H1 (cell line): Measurements from ENCODE around the gene GMPR2. TPM values are rescaled to one million over a fixed set of nuclear protein-coding genes. Genes with fewer than 3 reads are reported as not detected.

Source experiments
- CTCF ChIA-PET: fragments of 300-600 bp; sonication (Branson Sonifier 250); formaldehyde crosslinking; loops from one replicate; lab custom pipeline; 2021; ENCODE audit not compliant: partially characterized antibody; lab: Charles Lee
- POLR2A ChIA-PET: fragments of 300-600 bp; sonication (Branson Sonifier 250); formaldehyde crosslinking; loops from one replicate; lab custom pipeline; 2021; ENCODE audit warnings: inconsistent platforms; ENCODE audit not compliant: partially characterized antibody; lab: Charles Lee
- DNase-seq, 2 experiments: peaks; one replicate each; pipeline versions ENCODE4 v3.0.0 to v3.0.0-alpha.2; 2010 to 2022; ENCODE audit warnings: low spot score in 2 of 2, low read depth in 1 of 2, mixed read lengths in 1 of 2
- FAIRE-seq: peaks from 2 replicates; lab custom pipeline; 2011; peaks lifted over from hg19 to GRCh38; lab: Jason Lieb, UNC
- H2AFZ ChIP-seq: 2 replicates; pipeline ENCODE4 v1.8.1; 2012; ENCODE audit warnings: low read length, inconsistent platforms
- H2AK5ac ChIP-seq: 2 replicates; pipeline ENCODE4 v1.6.1; 2013; ENCODE audit warnings: low read depth, low read length
- H2BK120ac ChIP-seq: replicated peaks from 2 replicates; pipeline ENCODE3; 2013; ENCODE audit warnings: low read depth, low read length, inconsistent platforms
- H2BK12ac ChIP-seq: 2 replicates; pipeline ENCODE4 v1.6.1; 2013; ENCODE audit warnings: low read depth, low read length
- H2BK15ac ChIP-seq: 2 replicates; pipeline ENCODE4 v1.6.1; 2013; ENCODE audit warnings: low read length
- H2BK20ac ChIP-seq: 2 replicates; pipeline ENCODE4 v1.6.1; 2013; ENCODE audit warnings: low read length
- H2BK5ac ChIP-seq: 2 replicates; pipeline ENCODE4 v1.6.1; 2013; ENCODE audit warnings: low read depth, low read length
- H3K14ac ChIP-seq: 2 replicates; pipeline ENCODE4 v1.6.1; 2013; ENCODE audit warnings: inconsistent platforms; ENCODE audit not compliant: insufficient read length
- H3K18ac ChIP-seq: 2 replicates; pipeline ENCODE4 v1.6.1; 2013; ENCODE audit warnings: low read length; ENCODE audit errors: extremely low read depth
- H3K23ac ChIP-seq: 2 replicates; pipeline ENCODE4 v1.6.1; 2013; ENCODE audit warnings: inconsistent platforms; ENCODE audit not compliant: insufficient read length
- H3K23me2 ChIP-seq: 2 replicates; pipeline ENCODE4 v1.6.1; 2013; ENCODE audit warnings: low read depth, low read length
- H3K27ac ChIP-seq: 2 replicates; pipeline ENCODE4 v1.6.1; 2011; ENCODE audit warnings: low read depth, low read length, inconsistent platforms
- H3K27me3 ChIP-seq, 4 experiments: replicated peaks in 1 of 4; 1 replicate in 1 of 4; 2 replicates in 3 of 4; pipeline versions ENCODE4 v1.6.1 to v1.8.1; 2011 to 2013; ENCODE audit warnings: low read length in 3 of 4, mild to moderate bottlenecking in 3 of 4, inconsistent platforms in 2 of 4, mixed read lengths in 2 of 4, moderate library complexity in 1 of 4; ENCODE audit not compliant: control insufficient read depth in 3 of 4, insufficient read depth in 3 of 4; ENCODE audit errors: extremely low read depth in 1 of 4
- H3K36me3 ChIP-seq, 4 experiments: 2 replicates each; pipeline versions ENCODE4 v1.6.1 to v1.8.1; 2011 to 2013; ENCODE audit warnings: mild to moderate bottlenecking in 4 of 4, low read length in 3 of 4, moderate library complexity in 2 of 4, control low read depth in 1 of 4, inconsistent platforms in 1 of 4; ENCODE audit not compliant: insufficient read depth in 4 of 4, control insufficient read depth in 2 of 4
- H3K4ac ChIP-seq: replicated peaks from 2 replicates; pipeline ENCODE3; 2013; ENCODE audit warnings: low read length, low read depth, mixed read lengths, inconsistent platforms; ENCODE audit not compliant: insufficient read length
- H3K4me1 ChIP-seq, 4 experiments: replicated peaks in 1 of 4; 1 replicate in 1 of 4; 2 replicates in 3 of 4; pipeline versions ENCODE4 v1.6.1 to v1.8.1; 2011 to 2013; ENCODE audit warnings: low read length in 3 of 4, inconsistent platforms in 2 of 4, mixed read lengths in 1 of 4; ENCODE audit not compliant: insufficient read depth in 4 of 4, control insufficient read depth in 3 of 4
- H3K4me2 ChIP-seq, 2 experiments: 2 replicates each; pipeline versions ENCODE4 v1.6.1 to v1.8.1; 2011 to 2013; ENCODE audit warnings: low read depth in 2 of 2, low read length in 2 of 2, control low read depth in 1 of 2, inconsistent platforms in 1 of 2, mild to moderate bottlenecking in 1 of 2; ENCODE audit not compliant: insufficient read depth in 1 of 2
- H3K4me3 ChIP-seq, 4 experiments: fragments of 200-600, 300-600 bp in 1 of 4; sonication (generic), shearing (Covaris generic), sonication (Bioruptor Twin) in 1 of 4; 2 replicates each; pipeline versions ENCODE4 v1.5.1 to v1.8.1; 2011 to 2016; ENCODE audit warnings: low read length in 4 of 4, low read depth in 3 of 4, control low read depth in 2 of 4, inconsistent platforms in 2 of 4, mild to moderate bottlenecking in 2 of 4, mixed read lengths in 1 of 4, moderate library complexity in 1 of 4; ENCODE audit not compliant: insufficient read depth in 2 of 4; ENCODE audit errors: extremely low read depth in 1 of 4
- H3K56ac ChIP-seq: replicated peaks from 2 replicates; pipeline ENCODE3; 2013; ENCODE audit warnings: low read depth, mild to moderate bottlenecking, mixed read lengths, low read length, inconsistent platforms; ENCODE audit not compliant: insufficient read length
- H3K79me1 ChIP-seq: 2 replicates; pipeline ENCODE4 v1.6.1; 2013; ENCODE audit warnings: low read depth, low read length, control low read depth
- H3K79me2 ChIP-seq, 2 experiments: 2 replicates each; pipeline versions ENCODE4 v1.6.1 to v1.8.1; 2012 to 2013; ENCODE audit warnings: low read length in 2 of 2, mild to moderate bottlenecking in 2 of 2, inconsistent platforms in 1 of 2; ENCODE audit not compliant: insufficient read depth in 2 of 2, control insufficient read depth in 1 of 2
- H3K9ac ChIP-seq, 4 experiments: replicated peaks in 1 of 4; 1 replicate in 1 of 4; 2 replicates in 3 of 4; pipeline versions ENCODE4 v1.6.1 to v1.8.1; 2011 to 2013; ENCODE audit warnings: low read depth in 3 of 4, low read length in 3 of 4, control low read depth in 2 of 4, mild to moderate bottlenecking in 2 of 4, moderate library complexity in 2 of 4, inconsistent platforms in 1 of 4; ENCODE audit errors: extremely low read depth in 1 of 4
- H3K9me3 ChIP-seq, 2 experiments: 2 replicates each; pipeline versions ENCODE4 v1.6.1 to v1.8.1; 2012 to 2013; ENCODE audit warnings: mild to moderate bottlenecking in 2 of 2, moderate library complexity in 2 of 2, control low read depth in 1 of 2, inconsistent platforms in 1 of 2, low read depth in 1 of 2, low read length in 1 of 2, mixed read lengths in 1 of 2; ENCODE audit not compliant: insufficient read depth in 2 of 2
- H4K20me1 ChIP-seq, 2 experiments: replicated peaks in 1 of 2; 2 replicates each; pipeline versions ENCODE3 to v1.8.1; 2011 to 2013; ENCODE audit warnings: inconsistent platforms in 2 of 2, low read length in 2 of 2, mild to moderate bottlenecking in 1 of 2; ENCODE audit not compliant: insufficient read depth in 2 of 2, control insufficient read depth in 1 of 2
- H4K5ac ChIP-seq: 2 replicates; pipeline ENCODE4 v1.6.1; 2013; ENCODE audit warnings: low read length, low read depth, mixed read lengths, inconsistent platforms; ENCODE audit not compliant: insufficient read length
- H4K8ac ChIP-seq: 2 replicates; pipeline ENCODE4 v1.8.0; 2013; ENCODE audit warnings: mild to moderate bottlenecking, moderate library complexity, low read length, inconsistent platforms; ENCODE audit not compliant: insufficient read depth; ENCODE audit errors: extremely low read depth
- H4K91ac ChIP-seq: replicated peaks from 2 replicates; pipeline ENCODE3; 2013; ENCODE audit warnings: low read length, mixed read lengths, inconsistent platforms; ENCODE audit not compliant: insufficient read length
- CBX5 ChIP-seq: fragments of 300-800, 300-1000 bp; sonication (generic); IDR thresholded peaks from 2 replicates; pipeline ENCODE4 v1.7.1; 2016; ENCODE audit warnings: antibody characterized with exemption, low read length, low read depth
- CREB1 ChIP-seq: IDR thresholded peaks from 2 replicates; pipeline ENCODE4 v1.6.1; 2012; ENCODE audit warnings: inconsistent platforms
- EP300 ChIP-seq, 2 experiments: IDR thresholded peaks; 1 replicate in 1 of 2; 2 replicates in 1 of 2; pipeline ENCODE4 v1.6.1; 2011 to 2012; ENCODE audit warnings: low read depth in 2 of 2, low read length in 2 of 2, mild to moderate bottlenecking in 2 of 2, borderline replicate concordance in 1 of 2, inconsistent platforms in 1 of 2, moderate library complexity in 1 of 2
- FOSL1 ChIP-seq: IDR thresholded peaks from 2 replicates; pipeline ENCODE4 v1.6.1; 2011; ENCODE audit warnings: mild to moderate bottlenecking, low read depth, low read length, moderate library complexity; ENCODE audit not compliant: insufficient read depth
- HDAC6 ChIP-seq: IDR thresholded peaks from one replicate; pipeline ENCODE4 v1.7.1; 2012; ENCODE audit warnings: low read depth, mild to moderate bottlenecking, inconsistent platforms, low read length, moderate library complexity
- RAD21 ChIP-seq, 2 experiments: IDR thresholded peaks in 1 of 2; conservative IDR thresholded peaks in 1 of 2; 2 replicates each; pipeline ENCODE4 v1.6.1; 2011; ENCODE audit warnings: low read depth in 2 of 2, low read length in 2 of 2, improper control_type of control experiment in 1 of 2, inconsistent platforms in 1 of 2, mild to moderate bottlenecking in 1 of 2, moderate library complexity in 1 of 2
- RFX5 ChIP-seq: IDR thresholded peaks from 2 replicates; pipeline ENCODE4 v1.6.1; 2011; ENCODE audit warnings: low read depth, low read length, improper control_type of control experiment, borderline replicate concordance
- SIN3A ChIP-seq, 2 experiments: IDR thresholded peaks in 1 of 2; conservative IDR thresholded peaks in 1 of 2; 2 replicates each; pipeline ENCODE4 v1.6.1; 2011 to 2012; ENCODE audit warnings: low read length in 2 of 2, improper control_type of control experiment in 1 of 2, low read depth in 1 of 2, mild to moderate bottlenecking in 1 of 2
- SUZ12 ChIP-seq: fragments of 200-600 bp; sonication (generic); IDR thresholded peaks from 2 replicates; pipeline ENCODE4 v1.6.1; 2012; ENCODE audit warnings: mild to moderate bottlenecking, inconsistent platforms, low read length, moderate library complexity, mixed read lengths
- TAF1 ChIP-seq: IDR thresholded peaks from 2 replicates; pipeline ENCODE4 v1.6.1; 2011; ENCODE audit warnings: mild to moderate bottlenecking, low read depth, low read length
- TEAD4 ChIP-seq: IDR thresholded peaks from 2 replicates; pipeline ENCODE4 v1.6.1; 2012; ENCODE audit warnings: low read depth, low read length, inconsistent platforms, mixed read lengths
- ZNF274 ChIP-seq: IDR thresholded peaks from 2 replicates; pipeline ENCODE4 v1.7.0; 2012; ENCODE audit warnings: low read length, borderline replicate concordance; ENCODE audit errors: extremely low read depth
- WGBS, 2 experiments: shearing (Covaris generic) in 1 of 2; methylation state at CpG; one replicate each; pipeline versions ENCODE4 v1.1.6 to v1.1.7; 2013 to 2015; ENCODE audit warnings: low lambda C conversion rate in 2 of 2, mixed read lengths in 2 of 2, inconsistent platforms in 1 of 2, low coverage in 1 of 2, missing lambda C conversion rate in 1 of 2; ENCODE audit not compliant: insufficient replicate concordance in 2 of 2, insufficient coverage in 1 of 2, insufficient read length in 1 of 2; ENCODE audit errors: extremely low coverage in 1 of 2, missing lambda C conversion rate in 1 of 2; 5-methylcytosine and 5-hydroxymethylcytosine counted together
- polyA plus RNA-seq, 7 experiments: library from polyadenylated mRNA; depleted of rRNA in 3 of 7; stranded (reverse) in 5 of 7; unstranded in 2 of 7; fragments of >200 nt in 5 of 7; fragments of 200-250 nt in 2 of 7; gene quantifications; 1 replicate in 5 of 7; 2 replicates in 1 of 7; 4 replicates in 1 of 7; pipeline versions ENCODE4 v1.2.1 to v1.2.3, GENCODE V29; 2011 to 2013; ENCODE audit warnings: missing spikeins in 2 of 7, mixed read lengths in 2 of 7
- total RNA-seq: library from RNA; stranded (reverse); fragmentation: NEBNext Ultra II Directional; extraction: Animal tissue kit (Norgen Biotek cat#: 25700); gene quantifications from 2 replicates; pipeline ENCODE4 v1.2.1, GENCODE V29; 2021

GMPR2 gene
- total and polyA plus RNA-seq, 2 of the 8 experiments (the other 6 are each of a cell fraction or from before 2014, with no cell fraction given): 61.6 to 85.3 TPM

DNA sequence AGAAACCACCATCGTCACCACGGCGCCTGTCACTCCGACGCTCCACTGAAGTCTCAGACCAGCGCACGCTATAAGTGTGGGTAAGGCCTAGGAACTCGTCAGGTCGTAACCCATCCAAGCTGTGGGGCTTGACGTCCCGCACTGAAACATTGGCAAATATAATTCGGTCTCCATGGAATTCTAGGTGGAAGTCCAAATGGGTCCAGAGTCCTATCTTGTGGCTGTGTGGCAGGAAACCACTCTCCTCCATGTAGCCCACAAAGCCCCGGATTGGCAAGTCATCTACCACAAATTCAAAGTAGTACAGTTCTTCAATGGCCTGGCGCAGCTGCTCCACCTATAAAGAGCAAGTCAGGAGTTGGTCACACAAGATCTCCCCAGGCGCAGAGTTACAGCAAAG, 39.8 kb upstream of the GMPR2 start:
- H3K4me2 ChIP-seq: no peak overlapping the region
- H3K79me1 ChIP-seq: no peaks in the 10 kb centered on the region; the same call in 1 of the 2 replicates
- TF ChIP-seq SUZ12 (no peak), SIN3A (conservative IDR thresholded peaks at IDR 0.05 in 1 of 2, IDR thresholded peaks at IDR 0.05 in 1 of 2; ENCODE audit: low read depth in 1 of 2, low read length in 2 of 2) (no peak), TAF1 (no peak), CREB1 (no peak), ZNF274 (no peak), RAD21 (IDR thresholded peaks at IDR 0.05 in 1 of 2, conservative IDR thresholded peaks at IDR 0.05 in 1 of 2; ENCODE audit: low read depth in 2 of 2, low read length in 2 of 2) (no peak), HDAC6 (no peak), EP300 (IDR thresholded peaks at IDR 0.05; ENCODE audit: borderline replicate concordance in 1 of 2, low read depth in 2 of 2, low read length in 2 of 2) (no peak), FOSL1 (no peak), TEAD4 (no peak), RFX5 (no peak), CBX5 (no peak)
- peaks cover 4 to 6% (median 5%) of the 10 kb centered on the region in 4 experiments; a peak in 6 of 8 replicates for H3K36me3 ChIP-seq
- H3K27ac ChIP-seq: no peak overlapping the region
- WGBS, 2 experiments: 96% methylated on average over 15 of the region's 15 CpGs; no CpG with 5 or more reads in 1 of the 2 experiments
- no peak overlapping the region for H2BK12ac ChIP-seq
- no peak overlapping the region for H2BK15ac ChIP-seq
- H2BK20ac ChIP-seq: no peak overlapping the region
- H3K23me2 ChIP-seq: peaks cover 8% of the 10 kb centered on the region
- H2BK120ac ChIP-seq: no peak overlapping the region
- H3K9ac ChIP-seq: no peak overlapping the region
- ChIA-PET POLR2A (interaction anchor here (4.3 to 4.7 kb wide), 2 partner anchors 10 to 18 kb away, joined by 58 to 119 read pairs; partner anchors contain the start of genes CHMP4A and MDP1), CTCF (no interaction called here)
- no peak overlapping the region for H3K56ac ChIP-seq
- FAIRE-seq (no peak), DNase-seq (no peak)
- H4K20me1 ChIP-seq: peaks cover 0 to under 1% of the 10 kb centered on the region in 2 experiments
- no peak overlapping the region for H2BK5ac ChIP-seq
- H3K79me2 ChIP-seq: peaks cover 0 to 1% of the 10 kb centered on the region in 2 experiments; a peak in 1 of 4 replicates
- no peak overlapping the region for H2AK5ac ChIP-seq
- no peak overlapping the region for H2AFZ ChIP-seq
- no peak overlapping the region for H4K8ac ChIP-seq
- H4K5ac ChIP-seq: no peak overlapping the region
- H4K91ac ChIP-seq: no peak overlapping the region
- H3K9me3 ChIP-seq: no peaks in the 10 kb centered on the region
- no peak overlapping the region for H3K18ac ChIP-seq
- peaks cover 0 to 11% (median 3%) of the 10 kb centered on the region in 4 experiments; a peak in 5 of 7 replicates for H3K4me1 ChIP-seq
- H3K4ac ChIP-seq: no peak overlapping the region
- H3K4me3 ChIP-seq: no peak overlapping the region
- H3K27me3 ChIP-seq: no peaks in the 10 kb centered on the region
- no peak overlapping the region for H3K14ac ChIP-seq
- no peak overlapping the region for H3K23ac ChIP-seq
